Measurements from ENCODE around the gene TFCP2.

TFCP2 gene

DNA sequence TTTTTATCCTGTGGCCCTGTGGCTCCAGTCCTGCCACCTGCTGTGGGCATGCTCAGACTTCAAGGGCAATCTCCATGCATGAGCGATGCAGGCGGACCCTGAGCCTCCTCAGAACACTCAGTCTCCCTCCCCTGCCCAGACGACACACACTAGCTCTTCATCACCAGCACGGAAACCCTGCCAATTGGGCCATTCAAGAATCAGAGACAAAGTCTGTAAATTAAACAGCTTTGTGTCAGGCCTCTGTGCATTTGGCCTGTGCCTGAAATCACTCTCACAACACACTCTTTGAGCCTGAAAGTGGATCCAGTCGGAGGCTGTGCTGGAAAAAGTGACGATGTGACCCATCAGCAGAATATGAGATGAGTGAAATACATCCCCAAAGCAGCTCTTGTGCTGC lies 32.4 kb upstream of the TFCP2 start:
- TF ChIP-seq, protein P1, sequence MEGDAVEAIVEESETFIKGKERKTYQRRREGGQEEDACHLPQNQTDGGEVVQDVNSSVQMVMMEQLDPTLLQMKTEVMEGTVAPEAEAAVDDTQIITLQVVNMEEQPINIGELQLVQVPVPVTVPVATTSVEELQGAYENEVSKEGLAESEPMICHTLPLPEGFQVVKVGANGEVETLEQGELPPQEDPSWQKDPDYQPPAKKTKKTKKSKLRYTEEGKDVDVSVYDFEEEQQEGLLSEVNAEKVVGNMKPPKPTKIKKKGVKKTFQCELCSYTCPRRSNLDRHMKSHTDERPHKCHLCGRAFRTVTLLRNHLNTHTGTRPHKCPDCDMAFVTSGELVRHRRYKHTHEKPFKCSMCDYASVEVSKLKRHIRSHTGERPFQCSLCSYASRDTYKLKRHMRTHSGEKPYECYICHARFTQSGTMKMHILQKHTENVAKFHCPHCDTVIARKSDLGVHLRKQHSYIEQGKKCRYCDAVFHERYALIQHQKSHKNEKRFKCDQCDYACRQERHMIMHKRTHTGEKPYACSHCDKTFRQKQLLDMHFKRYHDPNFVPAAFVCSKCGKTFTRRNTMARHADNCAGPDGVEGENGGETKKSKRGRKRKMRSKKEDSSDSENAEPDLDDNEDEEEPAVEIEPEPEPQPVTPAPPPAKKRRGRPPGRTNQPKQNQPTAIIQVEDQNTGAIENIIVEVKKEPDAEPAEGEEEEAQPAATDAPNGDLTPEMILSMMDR (IDR thresholded peaks at IDR 0.05; ENCODE audit: borderline replicate concordance, control extremely low read depth, extremely low read depth, insufficient read depth, missing control alignments): no peak
- DNase-seq (ENCODE audit: low spot score): no peak
- in situ Hi-C loops (cut with MboI; ENCODE audit: low sequenced_read_pairs, unreplicated experiment): no loop called here

DNA sequence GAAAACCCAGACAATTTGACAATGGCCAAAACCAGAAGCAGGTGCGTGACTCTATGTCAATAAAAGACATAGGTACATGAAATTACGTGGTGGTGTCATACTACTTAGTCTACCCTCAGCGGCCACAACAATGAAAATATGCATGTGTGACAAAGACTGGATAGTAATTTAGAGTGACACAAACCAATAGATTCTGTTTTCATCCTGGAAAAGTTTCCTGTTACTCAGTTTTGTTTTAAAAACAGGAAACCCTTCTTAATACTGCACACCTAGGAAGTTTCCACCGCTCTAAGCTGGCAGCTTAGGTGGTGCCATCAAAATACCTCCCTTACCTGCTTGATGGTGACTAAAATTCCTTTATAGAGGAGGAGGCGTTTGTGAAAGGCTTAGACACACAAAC lies 29.8 kb upstream of the TFCP2 start:
- TF ChIP-seq, protein P1 (IDR thresholded peaks at IDR 0.05; ENCODE audit: borderline replicate concordance, control extremely low read depth, extremely low read depth, insufficient read depth, missing control alignments): no peak
- no peak for DNase-seq (ENCODE audit: low spot score)
- in situ Hi-C loops (cut with MboI; ENCODE audit: low sequenced_read_pairs, unreplicated experiment): no loop called here

DNA sequence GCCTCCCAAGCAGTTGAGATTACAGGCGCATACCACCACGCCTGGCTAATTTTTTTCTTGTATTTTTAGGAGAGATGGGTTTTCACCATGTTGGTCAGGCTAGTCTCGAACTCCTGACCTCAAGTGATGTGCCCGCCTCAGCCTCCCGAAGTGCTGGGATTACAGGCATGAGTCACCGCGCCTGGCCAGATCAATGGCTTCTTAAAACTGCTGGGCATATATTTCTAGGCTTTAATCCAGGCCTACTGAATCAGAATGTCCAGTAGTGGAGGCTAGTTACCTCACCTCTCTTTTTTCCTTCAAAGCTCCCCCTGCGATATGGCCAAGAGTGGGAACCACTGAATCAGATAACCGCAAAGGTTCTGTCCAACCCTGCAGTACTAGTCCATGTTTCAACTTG lies 27.9 kb upstream of the TFCP2 start:
- no peak for DNase-seq (ENCODE audit: low spot score)
- TF ChIP-seq, protein P1 (IDR thresholded peaks at IDR 0.05; ENCODE audit: borderline replicate concordance, control extremely low read depth, extremely low read depth, insufficient read depth, missing control alignments): no peak
- in situ Hi-C loops (cut with MboI; ENCODE audit: low sequenced_read_pairs, unreplicated experiment): no loop called here

DNA sequence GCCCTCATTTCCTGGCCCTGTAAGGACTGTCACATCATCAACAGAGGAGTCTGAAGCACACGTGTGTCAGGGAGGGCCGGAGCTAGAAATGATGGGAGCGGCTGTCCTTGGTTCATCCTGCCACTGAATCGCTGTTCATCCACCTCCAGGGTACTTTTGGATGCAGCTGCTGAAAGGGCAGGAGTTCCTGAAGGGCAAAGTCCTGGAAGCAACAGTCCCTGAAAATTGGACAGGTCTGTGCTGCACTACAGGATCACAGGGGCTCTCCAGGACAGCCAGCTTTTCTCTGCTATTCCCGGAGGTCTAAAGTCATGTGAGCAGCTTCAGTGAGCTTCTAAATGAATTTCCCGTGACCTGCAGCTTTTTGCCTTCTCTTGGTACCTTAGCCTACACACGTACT lies 27.2 kb upstream of the TFCP2 start:
- DNase-seq (ENCODE audit: low spot score): no peak
- in situ Hi-C loops (cut with MboI; ENCODE audit: low sequenced_read_pairs, unreplicated experiment): no loop called here
- TF ChIP-seq, protein P1 (IDR thresholded peaks at IDR 0.05; ENCODE audit: borderline replicate concordance, control extremely low read depth, extremely low read depth, insufficient read depth, missing control alignments): no peak

DNA sequence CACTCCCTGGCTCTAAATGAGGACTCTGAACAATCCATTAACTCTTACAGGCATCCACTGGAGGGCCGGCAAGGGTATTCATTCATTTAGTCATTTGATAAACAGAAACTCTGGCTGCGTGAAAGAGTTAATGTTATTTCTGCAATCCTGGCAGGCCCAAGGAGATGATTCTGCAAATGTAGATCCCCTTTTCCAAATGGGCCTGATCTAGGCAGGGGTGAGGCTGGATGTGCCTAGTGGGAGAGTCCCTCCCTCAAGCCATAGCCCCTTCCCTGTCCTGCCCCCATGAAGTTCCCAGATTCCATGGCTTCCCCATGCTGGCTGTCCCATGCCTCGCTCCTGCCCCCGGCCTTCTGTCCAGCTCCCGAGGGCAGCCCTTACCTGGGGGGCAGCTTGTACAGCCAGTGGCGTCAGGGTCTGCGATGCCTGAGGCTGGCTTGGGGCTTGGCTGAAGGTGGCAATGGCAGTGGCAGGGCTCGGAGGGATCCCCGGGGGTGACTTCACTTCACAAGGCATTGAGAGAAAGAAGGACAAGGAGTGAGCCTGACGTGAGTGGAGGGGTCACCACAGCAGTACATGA lies 26.5 kb upstream of the TFCP2 start:
- TF ChIP-seq, protein P1 (IDR thresholded peaks at IDR 0.05; ENCODE audit: borderline replicate concordance, control extremely low read depth, extremely low read depth, insufficient read depth, missing control alignments): no peak
- DNase-seq (ENCODE audit: low spot score): no peak
- in situ Hi-C loops (cut with MboI; ENCODE audit: low sequenced_read_pairs, unreplicated experiment): no loop called here

DNA sequence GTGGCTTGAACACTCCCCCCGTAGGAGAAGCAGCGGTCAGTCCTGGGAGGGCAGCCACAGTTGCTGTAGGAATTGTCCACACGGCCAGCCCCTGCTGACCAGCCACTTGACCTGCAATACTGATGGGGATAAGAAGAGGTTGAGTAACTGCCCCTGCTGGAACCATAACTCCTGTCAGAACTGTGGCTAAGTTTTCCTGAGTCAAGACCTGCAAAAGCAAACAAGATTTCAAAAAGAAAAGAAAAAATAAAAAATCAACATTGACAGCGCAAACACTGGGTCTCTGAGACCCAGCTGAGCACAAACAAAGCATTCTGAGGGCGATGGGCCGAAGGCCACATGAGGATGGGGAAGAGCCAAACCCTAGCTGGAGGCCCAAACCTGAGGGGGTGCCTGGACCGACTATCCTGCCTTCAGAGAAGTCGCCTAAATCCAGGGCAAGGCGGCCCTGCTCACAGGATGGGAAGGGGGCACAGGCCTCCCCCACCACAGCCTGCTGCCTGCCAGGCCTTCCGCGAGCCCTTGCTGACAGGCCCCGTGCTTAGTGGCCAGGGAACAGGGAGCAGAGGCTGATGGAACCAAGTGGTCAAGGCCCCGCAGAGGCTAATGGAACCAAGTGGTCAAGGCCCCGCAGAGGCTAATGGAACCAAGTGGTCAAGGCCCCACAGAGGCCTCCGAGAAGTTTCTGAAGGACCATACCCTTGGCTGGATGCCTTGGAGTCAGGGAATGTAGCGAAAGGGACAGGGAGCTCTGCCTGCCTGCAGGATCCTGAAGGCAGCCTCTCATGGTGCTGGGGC lies 25.8 kb upstream of the TFCP2 start:
- TF ChIP-seq, protein P1 (IDR thresholded peaks at IDR 0.05; ENCODE audit: borderline replicate concordance, control extremely low read depth, extremely low read depth, insufficient read depth, missing control alignments): no peak
- in situ Hi-C loops (cut with MboI; ENCODE audit: low sequenced_read_pairs, unreplicated experiment): no loop called here
- no peak for DNase-seq (ENCODE audit: low spot score)
